ENCODE measurements around the gene AFF1.

GRCh38 chr4:87019898-87020297, 85.1 kb downstream of the AFF1 start:
- TF ChIP-seq CTCF (IDR thresholded peaks at IDR 0.05) (no peak), POLR2A (IDR thresholded peaks at IDR 0.05) (no peak)

Measured in thyroid gland (tissue), 4 donors.